Activated T-cell treated with anti-CD3 and anti-CD28 coated beads, Interleukin-2, amount 50 U/mL, for 48 hours (primary cell): Measurements from ENCODE around the gene COPS7A.

Experiments used
- DNase-seq, 2 experiments: peaks; one replicate each; pipeline ENCODE4 v3.0.0-alpha.2; 2020

Gene COPS7A

DNA sequence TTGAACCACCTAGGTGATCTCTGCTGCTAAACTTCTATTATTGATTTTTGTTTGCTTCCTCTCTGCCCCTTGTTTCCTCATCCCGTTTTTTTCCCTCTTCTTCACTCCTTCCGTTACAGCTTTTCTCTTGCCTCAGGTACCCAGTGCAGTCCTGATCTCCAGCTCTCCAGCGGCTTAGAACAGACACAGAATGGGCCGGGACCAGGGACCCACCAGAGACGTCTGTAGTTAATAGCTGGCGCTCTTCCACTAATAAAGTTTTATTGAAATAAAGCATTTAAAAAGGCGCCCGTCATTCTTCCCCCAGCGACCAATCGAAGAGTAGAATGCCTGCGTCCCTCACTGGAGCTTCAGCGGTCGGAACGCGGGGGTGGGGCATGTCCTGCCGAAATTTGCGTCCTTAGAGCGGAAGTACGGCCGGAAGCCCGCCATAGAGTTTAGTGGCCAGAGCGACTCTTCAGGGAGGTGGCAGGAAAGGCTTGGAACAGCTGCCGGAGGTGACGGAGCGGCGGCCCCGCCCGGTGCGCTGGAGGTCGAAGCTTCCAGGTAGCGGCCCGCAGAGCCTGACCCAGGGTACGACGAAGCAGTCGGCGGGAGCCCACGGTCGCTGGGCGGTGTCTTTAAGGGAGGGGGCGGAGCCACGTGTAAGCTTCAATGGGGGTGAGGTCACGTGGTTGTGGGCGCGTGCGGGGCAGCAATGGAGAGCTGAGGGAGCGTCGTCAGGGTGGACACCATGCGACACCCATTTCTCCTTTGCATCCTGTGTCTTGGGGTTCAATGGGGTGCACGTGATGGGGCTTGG is at the start of gene COPS7A:
Gene COPS7A, plus strand, starts transcription at position 440 of the 802 bp plus-strand sequence. CDS start 611 bp downstream, outside the sequence.
- DNase-seq: peak; percentile 97

- DNase-seq: no peak
Measured at GRCh38 chr12:6676962-6677361, 46.9 kb upstream of the COPS7A start.

- peak; percentile 56 to 62 for DNase-seq
Measured at GRCh38 chr12:6684609-6685008, 39.2 kb upstream of the COPS7A start.

- DNase-seq: no peak
Measured at GRCh38 chr12:6685814-6686213, 38.0 kb upstream of the COPS7A start.

DNA sequence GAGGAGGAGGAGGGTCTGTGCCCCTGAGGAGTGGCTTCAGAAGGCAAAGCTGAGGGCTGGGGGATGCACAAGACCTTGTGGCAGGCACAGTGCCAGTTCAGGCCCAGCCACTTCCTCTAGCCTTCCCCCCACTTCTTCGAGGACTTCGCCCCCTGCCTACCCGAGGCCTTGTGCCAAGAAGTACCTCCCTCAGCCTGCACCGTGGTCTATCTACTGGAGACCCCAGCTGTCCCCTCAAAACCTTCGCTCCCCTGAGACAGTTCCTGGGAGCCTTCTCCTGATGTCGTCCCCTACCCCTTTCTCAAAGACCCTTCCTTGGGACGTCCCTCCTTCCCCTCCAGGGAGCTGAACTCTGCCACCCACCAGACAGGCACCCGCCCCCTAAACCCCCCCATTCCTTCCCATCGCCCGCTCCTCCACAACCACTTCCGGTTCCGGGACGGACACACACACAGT is 35.3 kb upstream of the COPS7A start:
- no peak for DNase-seq

GRCh38 chr12:6688999-6689882 is 34.6 kb upstream of the COPS7A start, which contains the start of gene ZNF384:
Gene ZNF384 (minus strand): TSS chr12:6689375. CDS start chr12:6679520, 9,855 bp downstream.
- peak; percentile 91 to 93 for DNase-seq

DNA sequence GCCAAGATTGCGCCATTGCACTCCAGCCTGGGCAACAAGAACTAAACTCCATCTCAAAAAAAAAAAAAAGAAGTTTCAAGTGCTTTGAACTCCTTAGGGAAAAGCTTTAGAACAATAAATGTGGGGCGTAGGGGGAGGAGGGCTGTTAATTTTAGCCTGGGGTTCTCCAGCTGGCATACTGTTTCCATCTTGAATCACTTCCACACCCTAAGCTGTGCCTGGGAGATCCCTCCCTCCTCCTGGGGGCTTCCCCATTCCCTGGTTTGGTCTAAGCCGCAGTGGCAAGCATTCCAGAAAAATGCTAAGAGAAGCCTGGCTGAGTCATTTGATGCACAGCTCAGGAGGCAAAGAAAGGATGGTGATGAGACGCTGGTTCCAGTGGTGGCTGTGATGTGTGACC is 32.4 kb upstream of the COPS7A start:
- no peak for DNase-seq

GRCh38 chr12:6692888-6693287 is 31.0 kb upstream of the COPS7A start:
- no peak for DNase-seq

DNA sequence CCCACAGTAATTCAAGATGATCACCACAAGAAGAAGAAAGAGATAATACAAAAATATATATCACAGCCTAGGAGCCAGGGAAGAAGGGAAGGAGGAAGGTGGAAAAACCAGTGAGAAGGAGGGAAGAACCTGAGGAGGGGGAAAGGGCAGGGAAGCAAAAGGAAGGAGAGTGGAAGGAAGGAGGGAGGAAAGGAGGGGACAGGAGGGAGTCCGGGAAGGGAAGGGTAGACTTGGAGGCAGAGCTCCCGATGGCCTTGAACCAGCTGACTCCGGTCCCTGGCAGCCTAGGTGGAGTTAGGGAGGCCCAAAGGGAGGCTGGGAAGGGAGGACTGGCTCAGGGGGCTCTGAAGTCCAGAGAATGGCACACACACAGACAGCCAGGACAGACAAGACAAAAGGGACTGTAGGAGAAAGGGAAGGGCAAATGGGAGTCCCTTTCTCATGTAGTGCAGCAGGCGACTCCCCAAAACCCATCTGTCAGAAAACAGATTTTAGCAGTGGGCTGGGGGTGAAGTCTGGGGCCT is 30.0 kb upstream of the COPS7A start:
- no peak for DNase-seq

GRCh38 chr12:6694701-6695100 is 29.1 kb upstream of the COPS7A start:
- DNase-seq: no peak

DNA sequence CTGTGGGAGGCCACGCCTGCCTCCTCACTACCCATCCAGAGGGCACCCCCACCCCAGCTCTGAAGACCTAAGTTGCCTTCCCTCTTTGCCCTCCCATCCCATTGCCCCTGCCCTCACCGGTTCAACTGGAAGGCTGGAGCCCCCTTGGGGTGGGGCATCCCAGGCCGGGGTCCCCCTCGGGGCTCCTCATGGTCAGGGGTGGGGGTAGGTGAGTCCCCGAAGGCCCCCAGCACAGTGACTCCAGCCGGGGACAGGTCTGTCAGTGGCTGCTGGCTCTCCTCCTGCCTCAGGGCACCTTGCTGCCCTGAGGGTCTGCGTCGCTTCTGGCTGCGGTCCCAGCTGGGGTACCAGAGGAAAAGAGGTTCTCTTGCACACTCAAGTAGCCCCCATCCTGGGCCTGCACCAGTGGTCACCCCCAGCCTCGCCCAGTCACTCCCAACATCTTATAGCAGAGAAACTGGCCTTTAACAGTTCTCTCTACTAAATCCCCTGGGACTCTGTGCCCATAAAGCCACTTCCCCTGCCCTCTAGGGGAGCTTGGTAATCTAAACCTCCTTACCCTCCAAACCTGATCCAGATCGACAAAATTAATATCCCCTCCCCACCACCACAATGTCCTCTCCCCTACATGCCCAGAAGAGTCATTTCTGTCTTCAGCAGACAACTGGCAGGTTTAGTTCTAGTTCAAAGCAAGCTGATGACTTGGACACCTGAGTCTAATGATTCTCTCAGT is 28.4 kb upstream of the COPS7A start:
- no peak for DNase-seq

- DNase-seq: no peak
Measured at GRCh38 chr12:6696690-6697583, 26.9 kb upstream of the COPS7A start.

GRCh38 chr12:6697584-6698351 is 26.1 kb upstream of the COPS7A start:
- peak; percentile 43 to 44 for DNase-seq

DNA sequence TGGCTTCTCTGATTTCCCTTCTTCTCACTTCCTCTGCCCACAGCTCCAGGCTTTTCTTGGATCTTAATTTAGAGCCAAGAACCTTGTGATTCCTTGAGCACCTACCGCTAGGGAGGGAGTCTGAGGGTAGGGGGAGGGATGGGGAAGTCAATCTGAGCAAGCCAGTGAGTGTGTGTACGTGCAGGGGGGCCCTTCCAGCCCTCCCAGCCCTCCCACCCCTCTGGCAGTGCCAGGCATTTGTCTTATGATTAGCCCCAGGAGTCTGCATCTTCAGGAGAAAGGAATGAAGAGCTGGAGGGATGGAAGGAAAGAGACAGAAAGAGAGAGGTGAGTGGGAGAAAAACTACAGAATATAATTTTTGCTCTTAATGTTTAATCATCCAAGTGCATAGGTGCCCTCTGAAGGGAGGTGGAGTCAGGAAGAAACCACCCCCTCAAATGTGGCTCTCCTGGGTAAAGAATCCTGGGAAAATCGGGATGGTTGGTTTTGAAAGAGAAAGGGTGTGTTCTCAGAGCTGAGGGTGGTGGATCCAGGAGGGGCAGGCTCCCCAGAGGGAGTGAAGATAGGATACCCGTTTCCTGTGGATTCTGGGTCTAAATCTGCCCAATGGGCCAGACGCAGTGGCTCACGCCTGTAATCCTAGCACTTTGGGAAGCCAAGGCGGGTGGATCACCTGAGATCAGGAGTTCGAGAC is 25.3 kb upstream of the COPS7A start:
- DNase-seq: no peak

DNA sequence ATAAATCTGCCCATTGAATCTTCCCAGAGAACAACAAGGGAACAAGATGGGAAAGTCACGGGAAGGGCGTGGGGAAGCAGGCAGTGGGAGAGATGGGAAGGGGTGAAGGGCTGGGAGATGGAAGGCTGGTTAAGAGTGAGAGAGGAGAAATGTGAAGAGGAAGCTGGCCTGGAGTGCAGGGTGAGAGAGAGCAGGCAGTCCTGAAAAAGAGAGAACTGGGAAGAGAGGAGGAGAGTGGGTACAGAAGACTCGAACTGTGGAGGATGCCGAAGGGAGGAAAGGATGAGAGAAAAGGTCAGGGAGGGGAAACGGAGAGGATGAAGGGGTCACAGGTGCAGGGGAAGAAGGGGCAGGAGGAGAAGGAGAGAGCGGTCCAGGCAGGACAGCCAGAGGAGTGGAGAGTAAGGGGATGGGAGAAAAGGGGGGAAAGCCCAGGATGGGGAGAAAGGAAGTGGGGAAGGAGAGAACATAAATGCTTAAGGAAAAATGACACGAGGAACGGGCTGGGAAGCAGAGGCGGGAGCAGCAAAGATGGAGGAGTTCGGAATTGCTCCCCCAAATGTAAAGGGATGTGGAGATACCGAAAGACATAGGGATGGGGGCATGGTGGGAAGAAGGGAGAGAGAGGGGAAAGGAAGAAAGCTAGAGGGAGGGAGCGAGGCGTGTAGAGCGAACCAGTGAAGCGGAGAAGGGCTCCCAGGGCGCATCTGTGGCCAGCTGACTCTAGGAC is 24.4 kb upstream of the COPS7A start:
- no peak for DNase-seq

- peak; percentile 34 to 46 for DNase-seq
Measured at GRCh38 chr12:6699989-6700645, 23.7 kb upstream of the COPS7A start.

DNA sequence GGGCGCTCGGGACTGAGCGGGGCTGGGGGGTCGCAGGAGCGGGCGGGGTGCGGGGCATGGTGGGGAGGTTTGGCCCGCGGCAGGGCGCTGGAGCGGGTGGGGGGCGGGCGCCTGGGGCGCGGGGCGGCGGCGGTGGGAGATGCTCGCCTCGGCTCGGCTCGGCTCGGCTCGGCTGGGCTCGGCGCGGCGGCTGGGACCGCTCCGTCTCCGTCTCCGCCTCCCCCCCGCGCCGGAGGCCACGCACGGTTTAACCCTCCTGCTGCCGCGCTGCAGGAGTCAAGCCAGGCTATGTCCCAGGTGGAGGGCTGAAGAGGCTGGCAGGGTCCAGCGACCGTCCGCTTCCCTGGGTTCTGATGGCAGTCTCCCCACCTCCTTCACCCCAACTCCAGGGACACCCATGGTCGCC is 23.2 kb upstream of the COPS7A start, which contains the start of gene PIANP:
Gene PIANP, minus strand, starts transcription at position 170 of the 406 bp plus-strand sequence. CDS start 2,754 bp downstream, outside the sequence.
- DNase-seq: peak; percentile 52 to 62

DNA sequence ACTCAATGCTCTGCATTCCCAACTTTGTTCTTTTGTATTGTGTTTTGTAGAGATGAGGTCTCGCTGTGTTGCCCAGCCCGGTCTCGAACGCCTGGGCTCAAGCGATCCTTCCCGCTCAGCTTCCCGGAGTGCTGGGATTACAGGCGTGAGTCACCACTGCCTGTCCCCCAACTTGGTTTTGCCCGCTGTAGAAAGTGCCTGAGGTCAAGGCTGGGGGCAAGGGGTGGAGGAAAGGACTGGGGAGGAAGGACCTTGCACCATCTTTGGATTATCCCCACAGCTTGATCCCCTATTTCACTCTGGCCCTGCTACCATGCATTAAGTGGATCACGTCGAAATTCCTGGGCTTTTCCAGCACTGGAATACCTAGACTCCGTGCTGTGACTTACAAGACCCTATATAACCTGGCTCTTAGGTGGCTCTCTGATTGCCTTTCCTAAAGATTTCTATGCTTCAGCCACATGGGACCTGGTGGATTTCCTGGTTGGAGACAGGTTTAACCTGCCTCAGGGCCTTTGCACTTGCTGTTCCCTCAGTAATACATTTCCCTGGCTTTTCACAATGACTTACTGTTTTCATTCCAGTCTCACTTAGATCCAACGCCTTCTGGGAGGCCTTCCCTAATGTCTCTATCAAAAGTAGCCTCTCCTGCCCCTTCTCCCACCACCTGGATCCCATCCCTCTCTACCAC is 22.6 kb upstream of the COPS7A start:
- no peak for DNase-seq
